Transverse colon (tissue), 4 donors: ENCODE measurements around the gene SFRP5. TPM values are rescaled to one million over a fixed set of nuclear protein-coding genes. Genes with fewer than 3 reads are reported as not detected.

Experiments used
- DNase-seq: peaks from one replicate; pipeline ENCODE4 v3.0.0-alpha.2; 2019
- H3K27ac ChIP-seq, 4 donors: fragments of 200-600 bp; sonication (generic); 2 replicates each; pipeline ENCODE4 v1.5.1; 2016 to 2018; ENCODE audit warnings: inconsistent platforms in 4 of 4
- H3K27me3 ChIP-seq: fragments of 200-600 bp; sonication (generic); 2 replicates; pipeline ENCODE4 v1.5.1; 2017; ENCODE audit warnings: inconsistent platforms
- H3K36me3 ChIP-seq, 4 donors: fragments of 200-600 bp; sonication (generic); 2 replicates each; pipeline ENCODE4 v1.5.1; 2017 to 2019; ENCODE audit warnings: inconsistent platforms in 4 of 4
- H3K4me1 ChIP-seq, 4 donors: fragments of 200-600 bp; sonication (generic); 2 replicates each; pipeline ENCODE4 v1.5.1; 2017 to 2020; ENCODE audit warnings: inconsistent platforms in 4 of 4
- H3K4me3 ChIP-seq, 4 donors: fragments of 200-600 bp; sonication (generic); 1 replicate in 1 of 4; 2 replicates in 3 of 4; pipeline versions ENCODE4 v1.5.1 to v1.6.1; 2017 to 2019; ENCODE audit warnings: inconsistent platforms in 4 of 4
- H3K9me3 ChIP-seq, 2 donors: fragments of 200-600 bp; sonication (generic); 2 replicates each; pipeline ENCODE4 v1.5.1; 2017 to 2019; ENCODE audit warnings: inconsistent platforms in 2 of 2
- EP300 ChIP-seq: sonication (generic); formaldehyde crosslinking; IDR thresholded peaks from one replicate; pipeline ENCODE4 v1.6.1; 2017; ENCODE audit warnings: antibody characterized with exemption, low read depth
- POLR2A ChIP-seq: fragments of 450-650 bp; IDR thresholded peaks from one replicate; pipeline ENCODE4 v1.6.1; 2016; ENCODE audit warnings: antibody characterized with exemption, mild to moderate bottlenecking, moderate library complexity
- POLR2AphosphoS5 ChIP-seq, 3 donors: sonication (generic); formaldehyde crosslinking; IDR thresholded peaks; one replicate each; pipeline ENCODE4 v1.6.1; 2016; ENCODE audit warnings: antibody characterized with exemption in 3 of 3
- WGBS, 2 donors: methylation state at CpG; one replicate each; pipeline ENCODE4 v1.1.5; 2018; ENCODE audit warnings: low coverage in 1 of 2; 5-methylcytosine and 5-hydroxymethylcytosine counted together
- in situ Hi-C, 4 donors: fragments of 200-750 bp; cut with MboI; loops; one replicate each; pipeline versions ENCODE4 v1.15.0 to v1.15.1; 2017; ENCODE audit warnings: low sequenced_read_pairs in 3 of 4, low pct_ligation_motif_present in 1 of 4, low pct_unique_long_range_greater_than_20kb in 1 of 4
- intact Hi-C: fragments of 100-400 bp; cut with DNase I; formaldehyde crosslinking; loops from one replicate; pipeline ENCODE4 v1.15.1; 2023; ENCODE audit warnings: low total_unique reads
- total RNA-seq, 4 donors: library from RNA; depleted of rRNA; stranded (reverse); fragments of >200 nt; gene quantifications; one replicate each; pipeline ENCODE4 v1.1.0, GENCODE V29; 2016
- TF ChIP-seq, protein P1 (sequence below), 5 experiments: fragments of 200-600 bp in 3 of 5; fragments of 450-650 bp in 2 of 5; sonication (generic) in 3 of 5; IDR thresholded peaks; 1 replicate in 2 of 5; 2 replicates in 3 of 5; pipeline ENCODE4 v1.5.1; 2016 to 2017; ENCODE audit warnings: antibody characterized with exemption in 5 of 5, inconsistent platforms in 3 of 5, mild to moderate bottlenecking in 2 of 5, moderate library complexity in 1 of 5

Gene SFRP5
- total RNA-seq, 4 donors from 2014 or later = 3.8 to 10.1 (median 5.8) TPM

- TF ChIP-seq POLR2AphosphoS5 (IDR thresholded peaks at IDR 0.05) (no peak), EP300 (no peak), POLR2A (no peak)
- TF ChIP-seq, protein P1, sequence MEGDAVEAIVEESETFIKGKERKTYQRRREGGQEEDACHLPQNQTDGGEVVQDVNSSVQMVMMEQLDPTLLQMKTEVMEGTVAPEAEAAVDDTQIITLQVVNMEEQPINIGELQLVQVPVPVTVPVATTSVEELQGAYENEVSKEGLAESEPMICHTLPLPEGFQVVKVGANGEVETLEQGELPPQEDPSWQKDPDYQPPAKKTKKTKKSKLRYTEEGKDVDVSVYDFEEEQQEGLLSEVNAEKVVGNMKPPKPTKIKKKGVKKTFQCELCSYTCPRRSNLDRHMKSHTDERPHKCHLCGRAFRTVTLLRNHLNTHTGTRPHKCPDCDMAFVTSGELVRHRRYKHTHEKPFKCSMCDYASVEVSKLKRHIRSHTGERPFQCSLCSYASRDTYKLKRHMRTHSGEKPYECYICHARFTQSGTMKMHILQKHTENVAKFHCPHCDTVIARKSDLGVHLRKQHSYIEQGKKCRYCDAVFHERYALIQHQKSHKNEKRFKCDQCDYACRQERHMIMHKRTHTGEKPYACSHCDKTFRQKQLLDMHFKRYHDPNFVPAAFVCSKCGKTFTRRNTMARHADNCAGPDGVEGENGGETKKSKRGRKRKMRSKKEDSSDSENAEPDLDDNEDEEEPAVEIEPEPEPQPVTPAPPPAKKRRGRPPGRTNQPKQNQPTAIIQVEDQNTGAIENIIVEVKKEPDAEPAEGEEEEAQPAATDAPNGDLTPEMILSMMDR (IDR thresholded peaks at IDR 0.05) = no peak
These were observed 9.2 kb upstream of the SFRP5 start for GRCh38 chr10:97780841-97781617.

GRCh38 chr10:97779975-97780374 lies 8.2 kb upstream of the SFRP5 start:
- TF ChIP-seq EP300 = no peak
- no peak for TF ChIP-seq POLR2A
- TF ChIP-seq POLR2AphosphoS5 (IDR thresholded peaks at IDR 0.05) = no peak
- TF ChIP-seq, protein P1 (IDR thresholded peaks at IDR 0.05) = no peak
- WGBS, 2 donors = 94 to 95% methylated on average over 2 to 3 of the region's 3 CpGs
- no peaks in the 10 kb centered on the region for H3K27me3 ChIP-seq
- H3K27ac ChIP-seq = no peak overlapping the region
- no peak overlapping the region for H3K4me3 ChIP-seq
- H3K36me3 ChIP-seq = no peaks in the 10 kb centered on the region
- in situ Hi-C loops (loop anchor here in 1 of 4 donors (25.0 kb wide), 1 partner anchor 257 kb away; the partner anchor contains the start of gene CRTAC1), intact Hi-C loops (no loop called here)
- H3K9me3 ChIP-seq = no peaks in the 10 kb centered on the region
- peaks cover 0 to 14% (median 0%) of the 10 kb centered on the region in 4 donors for H3K4me1 ChIP-seq
- DNase-seq = no peak

More at GRCh38 chr10:97780841-97781617, 9.2 kb upstream of the SFRP5 start:
- Histone ChIP-seq H3K27ac (no peak overlapping the region), H3K9me3 (no peaks in the 10 kb centered on the region), H3K4me1 (peaks cover 0 to 14% (median 0%) of the 10 kb centered on the region in 4 donors), H3K4me3 (no peak overlapping the region), H3K27me3 (no peaks in the 10 kb centered on the region), H3K36me3 (no peaks in the 10 kb centered on the region)
- no peak for DNase-seq
- WGBS, 2 donors = 68% methylated on average over 6 of the region's 7 CpGs; no CpG with 5 or more reads in 1 of the 2 donors
- in situ Hi-C loops = loop anchor here in 1 of 4 donors (25.0 kb wide), 1 partner anchor 256 kb away; the partner anchor contains the start of gene CRTAC1
- intact Hi-C loops = no loop called here

GRCh38 chr10:97779492-97779891 lies 7.7 kb upstream of the SFRP5 start:
- no peaks in the 10 kb centered on the region for H3K9me3 ChIP-seq
- no peaks in the 10 kb centered on the region for H3K27me3 ChIP-seq
- DNase-seq = no peak
- H3K4me3 ChIP-seq = no peak overlapping the region
- no peak for TF ChIP-seq POLR2AphosphoS5 (IDR thresholded peaks at IDR 0.05)
- TF ChIP-seq POLR2A = no peak
- no peak for TF ChIP-seq EP300
- TF ChIP-seq, protein P1 (IDR thresholded peaks at IDR 0.05) = no peak
- intact Hi-C loops = no loop called here
- no peaks in the 10 kb centered on the region for H3K36me3 ChIP-seq
- 68 to 80% methylated on average over 1 to 4 of the region's 4 CpGs for WGBS, 2 donors
- H3K4me1 ChIP-seq = peaks cover 0 to 14% (median 0%) of the 10 kb centered on the region in 4 donors
- H3K27ac ChIP-seq = no peak overlapping the region
- in situ Hi-C loops = loop anchor here in 1 of 4 donors (25.0 kb wide), 1 partner anchor 258 kb away; the partner anchor contains the start of gene CRTAC1

- WGBS, 2 donors = 75 to 89% methylated on average over 2 to 10 of the region's 11 CpGs
- intact Hi-C loops (no loop called here), in situ Hi-C loops (loop anchor here in 1 of 4 donors (25.0 kb wide), 1 partner anchor 259 kb away; the partner anchor contains the start of gene CRTAC1)
These were observed 6.9 kb upstream of the SFRP5 start for GRCh38 chr10:97778452-97779302.

More at GRCh38 chr10:97778452-97779302, 6.9 kb upstream of the SFRP5 start:
- Histone ChIP-seq H3K4me3 (no peak overlapping the region), H3K27ac (no peak overlapping the region), H3K36me3 (no peaks in the 10 kb centered on the region), H3K27me3 (peaks cover 6% of the 10 kb centered on the region), H3K9me3 (no peaks in the 10 kb centered on the region), H3K4me1 (peaks cover 0 to 14% (median 0%) of the 10 kb centered on the region in 4 donors)
- TF ChIP-seq POLR2A = no peak
- TF ChIP-seq, protein P1 (IDR thresholded peaks at IDR 0.05) = no peak
- TF ChIP-seq EP300 = no peak
- TF ChIP-seq POLR2AphosphoS5 (IDR thresholded peaks at IDR 0.05) = no peak
- no peak for DNase-seq
